ENCODE data around the gene FHL2.

Gene FHL2

DNA sequence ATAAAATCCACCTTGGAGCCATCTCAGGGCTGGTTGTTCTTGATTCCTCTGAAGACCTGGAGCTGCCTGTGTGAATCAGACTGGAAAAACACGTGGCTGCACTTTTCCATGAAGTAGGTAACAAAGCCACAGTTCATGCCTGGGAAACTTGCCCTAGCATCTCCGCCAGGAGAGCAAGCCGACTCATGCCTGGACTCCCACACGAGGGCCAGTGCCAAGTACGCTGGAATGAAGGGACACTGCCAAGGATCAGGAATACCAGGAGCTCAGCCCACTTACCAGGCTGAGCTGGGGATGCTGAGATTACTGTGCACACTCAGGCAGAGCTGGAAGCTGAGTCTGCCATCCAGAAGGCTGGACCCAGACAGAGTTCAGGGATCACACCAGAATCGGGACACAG, 10.9 kb upstream of the FHL2 start:
- no peak for TF ChIP-seq CTCF (conservative IDR thresholded peaks at IDR 0.05; ENCODE audit: low read depth)
- ChIA-PET POLR2A (ENCODE audit: low non-redundant PET) (interaction anchor here (1.2 kb wide), 1 partner anchor 11 kb away, joined by 7 read pairs; the partner anchor contains the start of gene FHL2), CTCF (no interaction called here)
- DNase-seq (ENCODE audit: low spot score) = peak; percentile 95
- H3K27ac ChIP-seq = peak overlapping the region; percentile 98

GRCh38 chr2:105407946-105408743, 9.3 kb upstream of the FHL2 start:
- DNase-seq (ENCODE audit: low spot score) = no peak
- TF ChIP-seq CTCF (conservative IDR thresholded peaks at IDR 0.05; ENCODE audit: low read depth) = no peak
- H3K27ac ChIP-seq = peak overlapping the region; percentile 98; the same call in 1 of the 2 replicates
- POLR2A ChIA-PET (ENCODE audit: low non-redundant PET) = no interaction called here
- CTCF ChIA-PET = interaction anchor here (0.5 kb wide), 1 partner anchor 182 kb away, joined by 3 read pairs; no protein-coding TSS in a partner anchor

DNA sequence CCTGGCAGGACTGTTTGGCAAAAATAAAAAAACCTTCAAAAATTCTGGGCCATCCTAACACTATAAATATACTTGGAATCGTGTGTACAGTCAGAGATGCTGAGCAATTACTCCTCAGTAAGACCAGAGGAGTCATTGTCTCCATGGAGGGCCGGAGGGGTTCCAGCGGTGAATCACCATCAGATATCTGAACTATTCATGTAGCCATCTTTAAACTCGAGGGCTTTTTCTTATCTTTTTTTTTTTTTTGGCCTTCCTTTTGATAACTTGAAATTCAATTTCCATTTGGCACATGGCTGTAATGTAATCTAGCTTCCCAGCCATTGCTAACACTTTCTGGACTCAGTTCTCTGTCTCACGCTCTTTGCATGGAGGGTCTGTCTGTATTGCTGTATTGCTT, 7.4 kb upstream of the FHL2 start:
- H3K27ac ChIP-seq = no peak overlapping the region
- ChIA-PET CTCF (no interaction called here), POLR2A (ENCODE audit: low non-redundant PET) (no interaction called here)
- DNase-seq (ENCODE audit: low spot score) = no peak
- no peak for TF ChIP-seq CTCF (conservative IDR thresholded peaks at IDR 0.05; ENCODE audit: low read depth)

- CTCF ChIA-PET = no interaction called here
- H3K27ac ChIP-seq = no peak overlapping the region
- no peak for TF ChIP-seq CTCF (conservative IDR thresholded peaks at IDR 0.05; ENCODE audit: low read depth)
- POLR2A ChIA-PET (ENCODE audit: low non-redundant PET) = no interaction called here
- no peak for DNase-seq (ENCODE audit: low spot score)
These were observed 6.4 kb upstream of the FHL2 start for GRCh38 chr2:105405291-105405690.

DNA sequence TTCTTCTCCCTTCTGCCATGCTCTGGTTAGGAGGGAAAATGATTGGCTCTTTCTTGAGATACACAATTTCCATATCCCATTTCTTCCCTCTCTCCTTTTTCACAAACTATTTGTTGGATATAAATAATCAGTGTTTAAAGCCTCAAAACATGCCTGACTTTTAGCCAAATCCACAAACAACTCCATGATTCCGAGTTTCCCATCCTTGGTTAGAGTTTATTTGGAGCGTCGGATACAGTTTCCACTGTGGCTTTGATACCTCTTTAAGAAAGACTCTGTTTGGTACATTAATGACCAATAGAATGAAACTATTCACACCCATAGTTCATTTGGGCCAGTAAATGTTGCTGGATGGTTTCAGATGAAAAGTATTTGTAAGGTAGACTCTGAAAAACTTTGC, 5.9 kb upstream of the FHL2 start:
- ChIA-PET CTCF (interaction anchor here (1.8 kb wide), 1 partner anchor 51 kb away, joined by 7 read pairs; no protein-coding TSS in a partner anchor), POLR2A (ENCODE audit: low non-redundant PET) (no interaction called here)
- peak overlapping the region; percentile 99 for H3K27ac ChIP-seq

More for the DNA sequence above, 5.9 kb upstream of the FHL2 start:
- DNase-seq (ENCODE audit: low spot score) = no peak
- no peak for TF ChIP-seq CTCF (conservative IDR thresholded peaks at IDR 0.05; ENCODE audit: low read depth)

Data from RWPE1 (cell line).